K562 (cell line): Measurements from ENCODE around the gene BIN1.

ENCODE experiments used
- BRCA1 ChIP-seq, 2 experiments: fragments of 450-650 bp in 1 of 2; sonication (generic) in 1 of 2; formaldehyde crosslinking in 1 of 2; IDR thresholded peaks; 2 replicates each; pipeline versions ENCODE4 v1.5.0 to v1.6.1; 2017 to 2020; ENCODE audit warnings: mild to moderate bottlenecking in 1 of 2, missing genetic modification reagents in 1 of 2
- CREB1 ChIP-seq, 2 experiments: sonication (generic) in 1 of 2; formaldehyde crosslinking in 1 of 2; IDR thresholded peaks; 2 replicates each; pipeline versions ENCODE4 v1.6.1 to v1.8.0; 2012 to 2022; ENCODE audit warnings: inconsistent platforms in 1 of 2, mild to moderate bottlenecking in 1 of 2, missing genetic modification reagents in 1 of 2, moderate library complexity in 1 of 2
- E2F1 ChIP-seq: sonication (generic); formaldehyde crosslinking; IDR thresholded peaks from 2 replicates; pipeline ENCODE4 v1.8.1; 2023; ENCODE audit warnings: mild to moderate bottlenecking, missing genetic modification reagents, moderate library complexity
- EP300 ChIP-seq: IDR thresholded peaks from 2 replicates; pipeline ENCODE4 v1.6.1; 2012; ENCODE audit warnings: low read length, improper control_type of control experiment
- GABPA ChIP-seq: fragments of 200-800 bp; sonication (Bioruptor generic); conservative IDR thresholded peaks from 2 replicates; pipeline ENCODE4 v1.6.1; 2016; ENCODE audit warnings: low read depth, missing genetic modification characterization, missing compliant biosample characterization
- JUN ChIP-seq, 2 experiments: sonication (generic) in 1 of 2; formaldehyde crosslinking in 1 of 2; IDR thresholded peaks; 2 replicates each; pipeline versions ENCODE4 v1.6.1 to v1.8.0; 2012 to 2022; ENCODE audit warnings: borderline replicate concordance in 2 of 2, mild to moderate bottlenecking in 2 of 2, improper control_type of control experiment in 1 of 2, low read depth in 1 of 2, low read length in 1 of 2, missing genetic modification reagents in 1 of 2
- NFXL1 ChIP-seq: fragments of 450-650 bp; formaldehyde crosslinking; IDR thresholded peaks from 2 replicates; pipeline ENCODE4 v1.4.0; 2021; ENCODE audit warnings: mild to moderate bottlenecking
- SAFB2 ChIP-seq: fragments of 200-400 bp; formaldehyde crosslinking; IDR thresholded peaks from 2 replicates; pipeline ENCODE4 v1.6.1; 2018; ENCODE audit warnings: borderline replicate concordance, low read length, low read depth, moderate library complexity; ENCODE audit not compliant: severe bottlenecking
- TAF1 ChIP-seq: IDR thresholded peaks from 2 replicates; pipeline ENCODE4 v1.6.1; 2011; ENCODE audit warnings: mild to moderate bottlenecking, low read length, moderate library complexity; ENCODE audit not compliant: insufficient read depth, control insufficient read depth, severe bottlenecking; ENCODE audit errors: extremely low read depth
- UBTF ChIP-seq, 2 experiments: IDR thresholded peaks; 2 replicates each; pipeline ENCODE4 v1.6.1; 2012; ENCODE audit warnings: improper control_type of control experiment in 2 of 2, low read depth in 2 of 2, low read length in 2 of 2, borderline replicate concordance in 1 of 2
- ZNF586 ChIP-seq: fragments of 450-650 bp; formaldehyde crosslinking; conservative IDR thresholded peaks from 2 replicates; pipeline ENCODE4 v1.4.0; 2020; ENCODE audit warnings: mild to moderate bottlenecking, moderate library complexity
- TF ChIP-seq, protein P1 (sequence below), 3 experiments: IDR thresholded peaks in 2 of 3; conservative IDR thresholded peaks in 1 of 3; 2 replicates each; pipeline ENCODE4 v1.5.1; 2011 to 2012; ENCODE audit warnings: low read length in 3 of 3, mild to moderate bottlenecking in 3 of 3, control low read depth in 2 of 3, improper control_type of control experiment in 1 of 3, inconsistent platforms in 1 of 3, low read depth in 1 of 3, mixed read lengths in 1 of 3, moderate library complexity in 1 of 3; ENCODE audit not compliant: insufficient read depth in 2 of 3

- TF ChIP-seq, protein P1, sequence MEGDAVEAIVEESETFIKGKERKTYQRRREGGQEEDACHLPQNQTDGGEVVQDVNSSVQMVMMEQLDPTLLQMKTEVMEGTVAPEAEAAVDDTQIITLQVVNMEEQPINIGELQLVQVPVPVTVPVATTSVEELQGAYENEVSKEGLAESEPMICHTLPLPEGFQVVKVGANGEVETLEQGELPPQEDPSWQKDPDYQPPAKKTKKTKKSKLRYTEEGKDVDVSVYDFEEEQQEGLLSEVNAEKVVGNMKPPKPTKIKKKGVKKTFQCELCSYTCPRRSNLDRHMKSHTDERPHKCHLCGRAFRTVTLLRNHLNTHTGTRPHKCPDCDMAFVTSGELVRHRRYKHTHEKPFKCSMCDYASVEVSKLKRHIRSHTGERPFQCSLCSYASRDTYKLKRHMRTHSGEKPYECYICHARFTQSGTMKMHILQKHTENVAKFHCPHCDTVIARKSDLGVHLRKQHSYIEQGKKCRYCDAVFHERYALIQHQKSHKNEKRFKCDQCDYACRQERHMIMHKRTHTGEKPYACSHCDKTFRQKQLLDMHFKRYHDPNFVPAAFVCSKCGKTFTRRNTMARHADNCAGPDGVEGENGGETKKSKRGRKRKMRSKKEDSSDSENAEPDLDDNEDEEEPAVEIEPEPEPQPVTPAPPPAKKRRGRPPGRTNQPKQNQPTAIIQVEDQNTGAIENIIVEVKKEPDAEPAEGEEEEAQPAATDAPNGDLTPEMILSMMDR (IDR thresholded peaks at IDR 0.05 in 2 of 3, conservative IDR thresholded peaks at IDR 0.05 in 1 of 3; ENCODE audit: insufficient read depth in 2 of 3, low read depth in 1 of 3, low read length in 3 of 3): no peak
- TF ChIP-seq BRCA1 (IDR thresholded peaks at IDR 0.05) (no peak), BRCA1 (CRISPR knock-in tag; IDR thresholded peaks at IDR 0.05) (no peak), CREB1 (IDR thresholded peaks at IDR 0.05) (no peak), CREB1 (CRISPR knock-in tag; IDR thresholded peaks at IDR 0.05) (no peak), NFXL1 (CRISPR knock-in tag) (no peak), E2F1 (no peak), TAF1 (no peak), GABPA (no peak), EP300 (no peak), UBTF (IDR thresholded peaks at IDR 0.05; ENCODE audit: borderline replicate concordance in 1 of 2, low read depth in 2 of 2, low read length in 2 of 2) (no peak), ZNF586 (CRISPR knock-in tag) (no peak), SAFB2 (no peak), JUN (IDR thresholded peaks at IDR 0.05; ENCODE audit: borderline replicate concordance, low read depth, low read length) (no peak), JUN (CRISPR knock-in tag; IDR thresholded peaks at IDR 0.05; ENCODE audit: borderline replicate concordance) (no peak)
Observed at GRCh38 chr2:127056086-127056485, 50.9 kb downstream of the BIN1 start.
